Activated CD8-positive, alpha-beta memory T cell treated with anti-CD3 and anti-CD28 coated beads for 24 hours (primary cell): Measurements from ENCODE around the gene TNIK.
"Not testable (repeated sequence)": the region's sequence is repeated elsewhere in the genome, so short reads cannot be mapped to it uniquely, and the experiment has no call there.

Source experiments
- DNase-seq: peaks from one replicate; pipeline ENCODE4 v3.0.0-alpha.2; 2020

TNIK gene

GRCh38 chr3:171306631-171307030 is 153.6 kb downstream of the TNIK start:
- DNase-seq, result no peak

- DNase-seq, result not testable (repeated sequence)
Observed at GRCh38 chr3:171305823-171306222, 154.4 kb downstream of the TNIK start.

GRCh38 chr3:171304498-171304897 is 155.7 kb downstream of the TNIK start:
- DNase-seq, result not testable (repeated sequence)

GRCh38 chr3:171304017-171304416 is 156.2 kb downstream of the TNIK start:
- DNase-seq, result not testable (repeated sequence)

- no peak for DNase-seq
Observed at GRCh38 chr3:171301998-171302397, 158.2 kb downstream of the TNIK start.

- no peak for DNase-seq
Observed at GRCh38 chr3:171301002-171301401, 159.2 kb downstream of the TNIK start.

- DNase-seq, result no peak
Observed at GRCh38 chr3:171297951-171298350, 162.3 kb downstream of the TNIK start.

GRCh38 chr3:171297207-171297606 is 163.0 kb downstream of the TNIK start:
- no peak for DNase-seq

- no peak for DNase-seq
Observed at GRCh38 chr3:171295484-171296373, 164.5 kb downstream of the TNIK start.

- DNase-seq, result no peak
Observed at GRCh38 chr3:171293142-171293782, 166.9 kb downstream of the TNIK start.

GRCh38 chr3:171290680-171291079 is 169.5 kb downstream of the TNIK start:
- no peak for DNase-seq

- no peak for DNase-seq
Observed at GRCh38 chr3:171289291-171289690, 170.9 kb downstream of the TNIK start.

GRCh38 chr3:171287761-171288160 is 172.4 kb downstream of the TNIK start:
- DNase-seq, result not testable (repeated sequence)

GRCh38 chr3:171286580-171287249 is 173.5 kb downstream of the TNIK start:
- DNase-seq, result no peak

- no peak for DNase-seq
Observed at GRCh38 chr3:171285287-171285686, 174.9 kb downstream of the TNIK start.

GRCh38 chr3:171284308-171285075 is 175.7 kb downstream of the TNIK start:
- no peak for DNase-seq

- DNase-seq, result no peak
Observed at GRCh38 chr3:171283848-171284222, 176.4 kb downstream of the TNIK start.

GRCh38 chr3:171283183-171283847 is 176.9 kb downstream of the TNIK start:
- DNase-seq, result no peak

GRCh38 chr3:171282041-171282440 is 178.2 kb downstream of the TNIK start:
- no peak for DNase-seq

- no peak for DNase-seq
Observed at GRCh38 chr3:171281256-171281992, 178.8 kb downstream of the TNIK start.

GRCh38 chr3:171279972-171280371 is 180.2 kb downstream of the TNIK start:
- DNase-seq, result no peak

GRCh38 chr3:171278299-171278590 is 182.0 kb downstream of the TNIK start:
- no peak for DNase-seq
